Fibroblast of pulmonary artery (primary cell): Measurements from ENCODE around the gene WNT3A.

Experiments
- DNase-seq: peaks from one replicate; pipeline ENCODE4 v3.0.0-alpha.2; 2010; ENCODE audit warnings: low read depth
- H3K4me3 ChIP-seq: replicated peaks from 2 replicates; pipeline ENCODE4 v1.5.1; 2011; ENCODE audit warnings: low read depth, mild to moderate bottlenecking, control low read depth, low read length, moderate library complexity
- CTCF ChIP-seq: IDR thresholded peaks from 2 replicates; pipeline ENCODE4 v1.5.1; 2011; ENCODE audit warnings: mild to moderate bottlenecking, control low read depth, low read length, inconsistent platforms; ENCODE audit errors: missing control alignments

The WNT3A gene

GRCh38 chr1:228081578-228082213 lies 74.9 kb downstream of the WNT3A start:
- peak overlapping the region; percentile 98 for H3K4me3 ChIP-seq
- DNase-seq: no peak
- TF ChIP-seq CTCF: no peak

GRCh38 chr1:228082214-228082917 lies 75.6 kb downstream of the WNT3A start, which contains the start of gene ARF1:
ARF1 (plus strand) TSS chr1:228082708; CDS start chr1:228097115, 14,407 bp downstream.
- peak; percentile 95 for DNase-seq
- peak within 1 kb of the TSS; percentile 98 for H3K4me3 ChIP-seq
- TF ChIP-seq CTCF: no peak

- DNase-seq: no peak
- TF ChIP-seq CTCF: no peak
- peak overlapping the region; percentile 98 for H3K4me3 ChIP-seq
These were observed 76.4 kb downstream of the WNT3A start for GRCh38 chr1:228082918-228083870.

- peak; percentile 43 for DNase-seq
- TF ChIP-seq CTCF: no peak
- H3K4me3 ChIP-seq: peak overlapping the region; percentile 98
These were observed 77.1 kb downstream of the WNT3A start for GRCh38 chr1:228083871-228084278.

GRCh38 chr1:228084325-228084724 lies 77.5 kb downstream of the WNT3A start:
- H3K4me3 ChIP-seq: peak overlapping the region; percentile 98
- peak; percentile 78 for DNase-seq
- no peak for TF ChIP-seq CTCF

- peak overlapping the region; percentile 98 for H3K4me3 ChIP-seq
- DNase-seq: no peak
- TF ChIP-seq CTCF: no peak
These were observed 78.0 kb downstream of the WNT3A start for GRCh38 chr1:228084797-228085196.
